Renal pelvis (tissue), 12 donors: ENCODE data around the gene AQP11. TPM values are rescaled to one million over a fixed set of nuclear protein-coding genes. Genes with fewer than 3 reads are reported as not detected.
A peak's percentile ranks its signal among the peaks of the same experiment; 100 is the strongest.
"Not testable (repeated sequence)": the region's sequence is repeated elsewhere in the genome, so short reads cannot be mapped to it uniquely, and the experiment has no call there.

Source experiments
- DNase-seq: peaks from one replicate; pipeline ENCODE4 v3.0.0-alpha.2; 2013
- long read RNA-seq, 16 experiments: transcript quantifications; one replicate each; lab custom pipeline, GENCODE V29; 2026
- polyA plus RNA-seq, 3 donors: library from polyadenylated mRNA; unstranded; fragments of 120-200 nt; gene quantifications; one replicate each; pipeline ENCODE4 v1.2.1, GENCODE V29; 2013; ENCODE audit not compliant: insufficient read length in 3 of 3

The AQP11 gene, protein sequence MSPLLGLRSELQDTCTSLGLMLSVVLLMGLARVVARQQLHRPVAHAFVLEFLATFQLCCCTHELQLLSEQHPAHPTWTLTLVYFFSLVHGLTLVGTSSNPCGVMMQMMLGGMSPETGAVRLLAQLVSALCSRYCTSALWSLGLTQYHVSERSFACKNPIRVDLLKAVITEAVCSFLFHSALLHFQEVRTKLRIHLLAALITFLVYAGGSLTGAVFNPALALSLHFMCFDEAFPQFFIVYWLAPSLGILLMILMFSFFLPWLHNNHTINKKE
- polyA plus RNA-seq = 1 to 10 TPM; 4.4 to 6.0 (median 5.3) TPM
- long read RNA-seq, donor 1, transcript AQP11-201 (3 exons, 2,152 nt) = major isoform, 8 of 290 reads
- long read RNA-seq, donor 1, partial matches to known transcripts = 155 of 290 reads
- long read RNA-seq, donor 1, other reads (novel, unspliced or antisense) = 127 of 290 reads
- long read RNA-seq, donor 2, transcript AQP11-201 (3 exons, 2,152 nt) = major isoform, 11 of 11 reads
- long read RNA-seq, donor 2, partial matches to known transcripts = 0 of 11 reads
- long read RNA-seq, donor 2, other reads (novel, unspliced or antisense) = 0 of 11 reads
- long read RNA-seq, donor 3, partial matches to known transcripts = 192 of 282 reads
- long read RNA-seq, donor 3, other reads (novel, unspliced or antisense) = 89 of 282 reads
- long read RNA-seq, donor 4, transcript AQP11-201 (3 exons, 2,152 nt) = major isoform, 6 of 6 reads
- long read RNA-seq, donor 4, partial matches to known transcripts = 0 of 6 reads
- long read RNA-seq, donor 4, other reads (novel, unspliced or antisense) = 0 of 6 reads
- long read RNA-seq, donor 5, partial matches to known transcripts = 97 of 143 reads
- long read RNA-seq, donor 5, other reads (novel, unspliced or antisense) = 45 of 143 reads
- long read RNA-seq, donor 6, partial matches to known transcripts = 97 of 198 reads
- long read RNA-seq, donor 6, other reads (novel, unspliced or antisense) = 97 of 198 reads
- long read RNA-seq, donor 7, partial matches to known transcripts = 0 of 2 reads
- long read RNA-seq, donor 7, other reads (novel, unspliced or antisense) = 0 of 2 reads
- long read RNA-seq, donor 8, partial matches to known transcripts = 0 of 1 reads
- long read RNA-seq, donor 8, other reads (novel, unspliced or antisense) = 0 of 1 reads
- long read RNA-seq, donor 9, transcript AQP11-201 (3 exons, 2,152 nt) = major isoform, 9 of 258 reads
- long read RNA-seq, donor 9, partial matches to known transcripts = 137 of 258 reads
- long read RNA-seq, donor 9, other reads (novel, unspliced or antisense) = 112 of 258 reads
- long read RNA-seq, donor 10, transcript AQP11-201 (3 exons, 2,152 nt) = major isoform, 7 of 232 reads
- long read RNA-seq, donor 10, partial matches to known transcripts = 42 of 232 reads
- long read RNA-seq, donor 10, other reads (novel, unspliced or antisense) = 183 of 232 reads
- long read RNA-seq, donor 11, partial matches to known transcripts = 151 of 209 reads
- long read RNA-seq, donor 11, other reads (novel, unspliced or antisense) = 55 of 209 reads
- long read RNA-seq, donor 12, transcript AQP11-201 (3 exons, 2,152 nt) = major isoform, 8 of 126 reads
- long read RNA-seq, donor 12, partial matches to known transcripts = 118 of 126 reads
- long read RNA-seq, donor 12, other reads (novel, unspliced or antisense) = 0 of 126 reads
- long read RNA-seq, donor 13, partial matches to known transcripts = 68 of 112 reads
- long read RNA-seq, donor 13, other reads (novel, unspliced or antisense) = 41 of 112 reads
- long read RNA-seq, donor 14 = 0 reads
- long read RNA-seq, donor 15, transcript AQP11-201 (3 exons, 2,152 nt) = major isoform, 9 of 336 reads
- long read RNA-seq, donor 15, partial matches to known transcripts = 165 of 336 reads
- long read RNA-seq, donor 15, other reads (novel, unspliced or antisense) = 162 of 336 reads
- long read RNA-seq, donor 16, transcript AQP11-201 (3 exons, 2,152 nt) = major isoform, 5 of 5 reads
- long read RNA-seq, donor 16, partial matches to known transcripts = 0 of 5 reads
- long read RNA-seq, donor 16, other reads (novel, unspliced or antisense) = 0 of 5 reads

DNA sequence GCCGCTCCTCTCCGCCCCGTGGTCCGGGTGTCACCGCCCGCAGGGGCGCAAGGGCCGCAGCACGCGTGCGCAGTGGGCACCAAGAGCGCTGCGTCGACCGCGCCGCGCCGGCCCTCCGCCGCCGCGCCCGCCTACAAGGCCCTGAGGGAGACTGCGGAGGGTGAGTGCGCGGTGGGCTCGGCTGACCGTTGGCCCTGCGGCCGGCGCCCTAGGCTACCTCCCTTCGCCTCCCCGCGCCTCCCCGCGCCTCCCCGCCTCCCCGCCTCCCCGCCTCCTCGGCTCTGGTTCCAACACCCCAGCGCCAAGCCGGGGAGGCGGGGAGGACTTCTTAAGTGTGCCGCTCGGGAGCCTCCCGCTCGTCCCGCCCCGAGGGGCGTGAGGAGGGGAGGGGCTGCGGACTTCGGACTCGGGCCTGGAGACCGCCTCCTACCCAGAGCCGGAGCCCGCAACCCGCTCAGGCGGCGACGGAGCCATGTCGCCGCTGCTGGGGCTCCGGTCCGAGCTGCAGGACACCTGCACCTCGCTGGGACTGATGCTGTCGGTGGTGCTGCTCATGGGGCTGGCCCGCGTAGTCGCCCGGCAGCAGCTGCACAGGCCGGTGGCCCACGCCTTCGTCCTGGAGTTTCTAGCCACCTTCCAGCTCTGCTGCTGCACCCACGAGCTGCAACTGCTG lies at the start of gene AQP11:
Gene AQP11, plus strand, starts transcription at position 433 of the 673 bp plus-strand sequence. Its CDS starts 40 bp downstream, at position 473.
- DNase-seq = peak; percentile 92

DNA sequence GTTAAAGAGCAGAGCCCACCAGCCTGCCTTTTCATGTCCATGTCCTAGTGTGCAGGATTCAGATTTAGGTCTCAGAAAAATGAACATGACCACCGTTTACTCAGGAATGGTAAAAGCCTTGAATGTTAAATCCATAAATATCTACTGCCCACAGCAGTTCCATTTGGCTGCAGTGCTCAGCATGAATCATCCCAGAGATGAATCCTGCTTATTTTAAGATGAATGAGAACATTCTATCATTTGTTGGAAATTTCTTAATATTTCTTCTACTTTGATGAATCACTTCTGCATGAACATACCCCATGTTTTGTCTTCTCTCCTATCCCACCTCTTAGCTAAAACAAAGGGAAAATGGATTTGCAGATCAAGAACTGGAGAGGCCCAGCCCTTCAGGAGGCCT lies 47.5 kb upstream of the AQP11 start:
- DNase-seq = no peak

DNA sequence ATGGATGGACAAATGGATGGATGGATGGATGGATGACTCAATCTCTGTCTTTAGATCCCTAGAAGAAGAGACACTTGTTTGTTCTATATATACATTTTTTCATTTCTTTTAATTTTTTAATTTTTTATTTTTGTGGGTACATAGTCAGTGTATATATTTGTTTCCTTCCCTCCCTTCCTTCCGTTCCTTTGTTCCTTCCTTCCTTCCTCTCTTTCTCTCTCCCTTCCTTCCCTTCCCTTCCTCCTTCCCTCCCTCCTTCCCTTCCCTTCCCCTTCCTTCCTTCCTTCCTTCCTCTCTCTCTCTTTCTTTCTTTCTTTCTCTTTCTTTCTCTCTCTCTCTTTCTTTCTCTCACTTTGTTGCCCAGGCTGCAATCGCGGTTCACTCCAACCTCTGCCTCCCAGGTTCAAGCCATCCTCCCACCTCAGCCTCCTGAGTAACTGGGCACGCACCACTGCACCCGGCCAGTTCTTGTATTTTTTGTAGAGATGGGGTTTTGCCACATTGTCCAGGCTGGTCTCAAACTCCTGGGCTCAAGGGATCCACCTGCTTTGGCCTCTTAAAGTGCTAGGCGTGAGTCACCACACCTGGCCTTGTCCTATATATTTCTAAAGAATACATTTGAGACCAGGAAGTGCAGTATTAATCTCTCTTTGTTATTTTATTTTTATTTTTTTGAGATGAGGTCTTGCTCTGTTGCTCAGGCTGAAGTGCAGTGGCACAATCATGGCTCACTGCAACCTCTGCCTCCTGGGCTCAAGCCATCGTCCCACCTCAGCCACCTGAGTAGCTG lies 42.5 kb upstream of the AQP11 start:
- no peak for DNase-seq

DNA sequence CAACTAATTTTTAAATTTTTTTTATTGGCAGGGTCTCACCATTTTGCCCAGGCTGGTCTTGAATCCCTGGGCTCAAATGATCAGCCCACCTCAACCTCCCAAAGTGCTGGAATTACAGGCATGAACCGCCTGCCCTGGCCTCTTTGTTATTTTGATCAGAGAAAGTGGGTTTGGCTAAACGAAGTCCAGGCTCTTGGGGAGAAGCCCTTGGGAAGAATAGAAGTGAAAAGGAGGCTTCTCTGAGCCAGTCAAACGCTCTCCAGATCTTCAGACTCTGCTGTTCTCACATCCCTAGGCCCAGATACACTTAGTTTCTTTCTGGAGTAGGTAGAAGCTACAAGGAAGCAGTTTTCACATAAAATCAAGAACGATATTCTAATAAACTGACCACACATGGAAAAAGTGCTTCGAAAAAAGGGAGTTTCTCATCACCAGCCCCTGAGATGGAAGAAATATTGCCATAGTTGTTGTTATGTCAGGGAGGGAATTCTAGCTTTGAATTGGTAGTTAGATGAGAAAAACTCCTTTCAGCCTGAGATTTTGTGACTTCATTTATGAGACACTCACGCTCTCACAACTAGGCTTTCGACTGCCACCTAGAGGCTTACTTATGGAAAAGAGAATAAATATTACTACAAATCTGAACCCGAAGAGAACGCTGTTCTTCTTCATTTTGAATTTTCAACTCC lies 41.7 kb upstream of the AQP11 start:
- DNase-seq = peak; percentile 69

DNA sequence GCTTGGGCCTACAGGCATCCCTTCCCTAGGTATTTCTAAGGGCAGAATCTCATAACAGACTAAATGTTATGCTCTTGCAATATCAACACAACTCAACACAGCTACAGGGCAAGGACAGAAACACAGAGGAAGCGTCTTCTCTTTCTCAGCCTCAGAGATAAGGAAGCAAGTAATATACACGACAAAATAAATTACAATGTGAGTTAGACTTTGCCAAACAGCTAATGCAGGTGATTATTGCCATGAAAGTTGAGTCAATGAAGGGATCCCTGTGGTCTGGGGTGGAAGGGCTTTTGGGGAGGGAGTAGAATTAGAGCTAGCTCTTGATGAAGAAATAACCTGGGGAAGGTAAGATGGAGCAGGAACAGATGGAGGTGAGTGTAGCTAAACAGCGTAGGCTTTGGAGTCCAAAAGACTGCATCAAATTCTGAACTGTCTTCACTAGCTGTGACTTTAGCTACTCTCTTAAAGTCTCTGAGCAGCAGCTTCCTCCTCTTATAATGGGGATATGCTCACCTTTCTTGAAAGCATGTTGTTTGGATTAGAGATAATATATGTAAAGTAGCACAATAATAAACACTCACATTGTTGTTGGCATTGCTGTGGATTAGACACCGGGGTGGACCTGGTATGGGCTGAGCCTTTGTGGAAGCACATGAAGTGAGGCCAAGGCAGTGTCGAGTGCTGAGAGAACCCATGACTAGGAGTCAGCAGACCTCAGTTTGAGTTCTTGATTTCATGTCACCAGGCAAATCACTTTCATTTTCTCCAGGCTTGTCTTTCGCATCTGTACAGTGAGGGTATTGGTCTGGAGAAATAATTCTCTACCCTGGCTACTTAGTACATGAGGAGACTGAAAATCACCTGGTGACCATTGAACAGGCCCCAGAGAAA lies 41.0 kb upstream of the AQP11 start:
- DNase-seq = no peak

DNA sequence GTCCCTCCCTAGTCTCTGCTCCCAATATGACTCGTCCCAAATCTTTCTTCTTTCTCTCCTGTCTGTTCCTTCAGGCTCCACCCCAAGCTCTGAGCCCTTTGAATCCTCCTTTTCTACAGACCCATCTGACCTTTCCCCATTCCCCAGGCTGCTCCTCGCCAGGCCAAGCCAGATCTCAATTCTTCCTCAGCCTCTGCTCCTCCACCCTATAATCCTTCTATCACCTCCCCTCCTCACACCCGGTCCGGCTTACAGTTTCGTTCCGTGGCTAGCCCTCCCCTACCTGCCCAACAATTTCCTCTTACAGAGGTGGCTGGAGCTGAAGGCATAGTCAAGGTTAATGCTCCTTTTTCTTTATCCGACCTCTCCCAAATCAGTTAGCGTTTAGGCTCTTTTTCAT lies 38.3 kb upstream of the AQP11 start:
- not testable (repeated sequence) for DNase-seq

DNA sequence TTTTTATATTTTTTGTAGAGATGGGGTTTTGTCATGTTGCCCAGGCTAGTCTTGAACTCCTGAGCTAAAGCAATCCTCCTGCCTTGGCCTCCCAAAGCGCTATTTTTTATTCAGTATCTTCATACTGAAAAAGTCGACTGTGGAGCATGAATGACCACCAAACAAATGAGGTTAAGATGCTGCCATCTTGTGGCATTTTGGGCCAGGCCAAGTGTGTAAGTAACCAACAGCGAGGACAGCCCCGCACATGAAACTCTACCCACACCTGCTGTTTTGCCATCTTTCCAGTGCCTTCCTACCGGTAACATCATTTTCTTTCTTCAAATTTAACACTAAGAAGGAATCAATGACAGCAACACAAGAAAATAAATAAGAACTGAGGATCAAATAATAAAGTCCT lies 32.2 kb upstream of the AQP11 start:
- DNase-seq = no peak

DNA sequence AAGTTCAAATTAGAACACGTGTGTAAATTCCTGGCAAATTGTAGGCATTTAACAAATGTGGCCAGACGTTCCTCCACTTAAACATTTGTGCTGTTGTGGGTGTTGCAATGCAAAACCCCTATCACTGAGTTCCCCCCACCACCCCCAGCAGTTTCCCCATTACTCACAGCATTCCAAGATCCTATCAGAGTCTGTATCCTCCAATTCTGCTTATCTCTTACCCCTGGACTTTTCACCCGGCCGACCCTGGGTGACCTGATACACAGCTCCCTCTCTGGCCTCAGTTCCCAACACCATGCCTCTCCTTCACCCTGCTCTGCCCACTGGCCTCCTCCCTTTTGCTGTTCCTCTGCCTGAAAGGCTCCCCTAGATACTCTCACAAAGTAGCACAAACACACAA lies 31.4 kb upstream of the AQP11 start:
- DNase-seq = no peak

DNA sequence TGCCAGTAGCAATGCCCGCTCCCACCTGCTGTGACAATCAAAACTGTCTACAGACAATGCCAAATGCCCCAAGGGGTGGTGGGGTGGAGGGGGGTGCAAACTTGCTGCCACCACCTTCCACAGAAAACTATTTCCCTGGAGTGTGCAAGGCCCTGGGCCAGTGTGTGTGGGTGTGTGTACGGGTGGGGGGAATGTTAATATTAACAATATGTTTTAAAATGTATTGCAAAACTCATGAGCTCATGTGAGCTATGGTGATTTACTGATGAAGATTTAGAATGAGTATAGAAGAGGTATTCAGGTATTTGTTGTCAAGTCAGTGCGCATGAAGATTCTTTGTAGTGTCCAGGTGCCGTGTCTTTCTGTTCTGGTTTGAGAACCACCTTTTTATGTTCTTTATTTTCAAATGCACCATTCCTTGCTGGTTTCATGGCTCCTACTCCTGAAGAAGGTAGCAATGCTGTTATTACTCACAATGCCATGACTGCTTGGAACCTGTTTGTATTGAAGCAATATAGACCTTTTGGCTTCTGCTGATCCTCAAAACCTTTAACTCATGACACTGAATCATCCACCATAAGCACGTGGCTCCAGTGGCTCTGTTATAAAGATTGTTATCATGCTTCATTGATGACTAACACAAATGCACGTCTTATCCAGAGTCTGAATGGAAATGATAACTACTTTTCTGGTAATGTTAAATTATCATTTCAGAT lies 29.9 kb upstream of the AQP11 start:
- no peak for DNase-seq

DNA sequence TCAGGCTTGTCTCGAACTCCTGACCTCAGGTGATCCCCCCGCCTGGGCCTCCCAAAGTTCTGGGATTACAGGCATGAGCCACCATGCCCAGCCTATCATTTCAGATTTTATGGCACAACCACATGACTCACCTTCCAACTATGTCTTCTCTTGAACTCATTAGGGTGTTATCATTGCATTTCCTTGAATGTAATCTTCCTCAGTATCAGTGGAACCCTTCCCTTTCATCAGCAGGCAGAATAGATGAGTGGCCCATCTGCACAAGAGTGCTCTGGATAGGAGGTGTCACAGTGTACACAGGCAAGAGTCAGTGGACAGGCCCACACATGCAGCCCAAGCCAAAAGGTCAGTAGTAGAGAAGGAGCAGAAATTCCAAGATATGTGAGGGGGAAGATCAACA lies 29.1 kb upstream of the AQP11 start:
- DNase-seq = no peak

DNA sequence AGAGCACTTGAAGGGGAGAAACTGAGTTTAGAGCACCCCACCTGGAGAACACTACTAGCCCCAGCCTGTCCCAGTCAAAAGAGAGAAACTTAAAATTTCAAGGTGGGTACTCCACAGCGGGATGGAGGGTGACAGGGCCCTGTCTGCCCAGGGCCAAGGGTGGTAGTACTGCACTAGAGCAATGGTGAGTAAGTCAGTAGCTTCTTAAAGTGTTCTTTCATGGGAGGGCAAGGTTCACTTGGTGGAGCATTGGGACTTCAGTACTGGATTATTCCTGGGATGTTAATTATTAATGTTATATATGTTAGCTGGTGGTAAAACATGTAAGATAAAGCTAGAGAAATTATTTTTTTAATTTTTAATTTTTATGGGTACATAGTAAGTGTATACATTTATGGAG lies 28.5 kb upstream of the AQP11 start:
- no peak for DNase-seq

DNA sequence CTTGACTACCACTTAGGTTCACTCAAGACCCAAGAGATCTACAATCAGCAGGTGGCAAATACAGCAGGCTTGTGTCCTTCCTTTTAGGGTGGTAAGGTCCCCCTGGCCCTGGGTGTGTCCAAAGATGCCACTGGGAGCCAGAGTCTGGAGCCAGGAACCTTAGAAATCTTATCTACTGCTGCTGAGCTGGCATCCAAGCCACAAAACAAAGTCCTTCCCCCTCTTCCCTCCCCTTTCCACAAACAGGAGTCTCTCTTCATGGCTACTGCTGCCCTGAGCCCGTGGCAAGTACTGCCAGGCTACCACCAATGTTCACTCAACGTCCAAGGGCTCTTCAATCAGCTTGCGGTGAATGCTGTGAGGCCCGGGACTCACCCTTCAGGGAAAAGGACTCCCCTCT lies 21.4 kb upstream of the AQP11 start:
- DNase-seq = no peak

DNA sequence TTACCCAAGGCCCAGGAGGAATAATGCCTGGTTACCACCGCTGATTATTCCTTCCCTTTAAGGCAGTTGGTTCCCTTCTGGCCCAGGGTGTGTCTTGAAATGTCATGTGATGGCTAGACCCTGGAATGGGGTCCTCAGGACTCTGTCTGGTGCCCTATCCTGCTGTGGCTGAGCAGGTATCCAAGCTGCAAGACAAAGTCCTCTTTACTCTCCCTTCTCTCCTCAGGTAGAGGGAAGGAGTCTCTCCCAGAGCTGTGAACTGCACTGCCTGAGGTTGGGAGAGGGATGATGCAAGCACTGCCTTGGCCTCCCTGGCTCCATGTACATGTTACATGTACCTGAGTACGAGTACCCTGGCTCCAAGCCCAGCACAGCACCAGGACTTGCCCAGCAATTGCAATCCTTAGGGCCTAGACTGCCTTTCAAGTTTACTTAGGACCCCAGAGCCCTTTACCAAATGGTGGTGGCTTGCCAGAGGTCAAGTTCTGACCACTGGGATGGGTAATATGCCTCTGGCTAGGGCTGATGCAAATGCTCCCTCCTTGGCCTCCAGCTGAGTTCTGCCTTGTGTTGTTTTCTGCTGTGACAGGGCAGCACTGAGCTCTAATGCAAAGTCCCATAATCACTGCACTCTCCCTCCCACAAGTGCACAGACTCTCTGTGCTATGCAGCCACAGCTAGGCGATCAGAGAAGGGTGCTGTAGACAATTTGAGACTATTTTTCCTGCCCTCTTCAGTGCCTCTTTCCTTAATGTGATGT lies 20.7 kb upstream of the AQP11 start:
- no peak for DNase-seq

DNA sequence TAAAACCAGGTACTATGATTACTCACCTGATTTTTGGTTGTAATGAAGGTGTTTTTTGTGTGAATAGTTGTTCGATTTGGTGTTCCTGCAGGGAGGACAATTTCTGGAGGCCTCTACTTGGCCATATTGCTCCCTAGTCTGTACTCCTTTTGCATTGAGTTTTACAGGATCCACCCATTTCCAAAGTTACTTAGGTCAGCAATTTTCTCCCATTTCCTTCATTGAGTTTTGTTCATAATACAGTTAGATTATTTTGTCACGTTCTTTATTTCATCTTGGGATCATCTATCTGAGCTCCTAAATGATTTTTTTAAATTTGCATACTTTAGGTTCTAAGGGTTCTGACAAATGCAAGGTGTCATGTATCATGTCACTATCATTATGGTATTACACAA lies 20.1 kb upstream of the AQP11 start:
- DNase-seq = no peak

DNA sequence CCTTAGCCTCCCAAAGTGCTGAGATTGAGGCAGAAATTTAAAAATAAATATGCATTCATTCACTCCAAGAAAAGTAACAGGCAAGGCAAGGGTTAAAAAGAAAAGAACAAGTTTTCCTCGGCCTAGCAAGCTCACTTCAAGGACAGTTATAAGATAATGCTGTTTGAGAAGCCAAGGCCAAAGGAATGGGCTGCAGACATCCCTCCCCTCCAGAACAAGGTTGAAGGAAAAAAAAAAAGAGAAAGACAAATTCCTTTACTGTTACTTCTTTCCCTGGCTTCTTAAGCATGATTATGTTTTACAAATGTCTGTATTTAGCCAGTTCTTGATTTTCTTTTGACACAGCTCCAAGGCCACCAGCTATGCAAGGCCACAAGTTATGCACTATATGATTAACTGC lies 18.9 kb upstream of the AQP11 start:
- not testable (repeated sequence) for DNase-seq

DNA sequence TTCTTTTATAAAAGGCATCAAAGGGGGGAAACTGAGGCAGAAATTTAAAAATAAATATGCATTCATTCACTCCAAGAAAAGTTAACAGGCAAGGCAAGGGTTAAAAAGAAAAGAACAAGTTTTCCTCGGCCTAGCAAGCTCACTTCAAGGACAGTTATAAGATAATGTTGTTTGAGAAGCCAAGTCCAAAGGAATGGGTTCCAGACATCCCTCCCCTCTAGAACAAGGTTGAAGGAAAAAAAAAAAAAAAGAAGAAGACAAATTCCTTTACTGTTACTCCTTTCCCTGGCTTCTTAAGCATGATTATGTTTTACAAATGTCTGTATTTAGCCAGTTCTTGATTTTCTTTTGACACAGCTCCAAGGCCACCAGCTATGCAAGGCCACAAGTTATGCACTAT lies 14.3 kb upstream of the AQP11 start:
- DNase-seq = not testable (repeated sequence)
